ENCODE results near the gene THADA. TPM values are rescaled to one million over a fixed set of nuclear protein-coding genes. Genes with fewer than 3 reads are reported as not detected.

THADA gene
- total RNA-seq, 1 experiment from 2014 or later, result 20.1 TPM

- no CpG with 5 or more reads among the region's 8 CpGs for WGBS (ENCODE audit: extremely low coverage, insufficient read length, low lambda C conversion rate)
- Mint-ChIP-seq H3K4me3 (no peak overlapping the region), H3K27ac (no peak overlapping the region), H3K9me3 (no peaks in the 10 kb centered on the region), H3K4me1 (no peaks in the 10 kb centered on the region), H3K36me3 (ENCODE audit: insufficient read depth in 1 of 3, low read depth in 3 of 3) (peaks cover 7 to 61% (median 35%) of the 10 kb centered on the region in 3 experiments; a peak in 6 of 7 replicates), H3K27me3 (ENCODE audit: low read depth) (no peaks in the 10 kb centered on the region)
- Histone ChIP-seq H2BK15ac (ENCODE audit: low read depth, low read length) (no peak overlapping the region), H4K5ac (ENCODE audit: insufficient read length, low read depth, low read length) (no peak overlapping the region), H2BK12ac (ENCODE audit: insufficient read length, low read depth, low read length) (no peak overlapping the region), H2BK20ac (ENCODE audit: low read depth, low read length, poor library complexity, severe bottlenecking) (no peak overlapping the region), H3T11ph (ENCODE audit: low read length) (no peak overlapping the region), H3K9ac (ENCODE audit: extremely low read depth, insufficient read length, low read length) (no peak overlapping the region), H2BK120ac (ENCODE audit: low read depth, low read length, poor library complexity, severe bottlenecking) (no peak overlapping the region), H3K27ac (ENCODE audit: insufficient read length, low read depth, low read length) (no peak overlapping the region), H3K23me2 (ENCODE audit: insufficient read length, low read depth, low read length, poor library complexity, severe bottlenecking) (no peaks in the 10 kb centered on the region), H3K4ac (ENCODE audit: low read depth, low read length) (no peak overlapping the region), H2AK5ac (ENCODE audit: insufficient read length, low read length) (no peak overlapping the region), H4K8ac (replicated peaks; ENCODE audit: insufficient read length, low read depth, low read length) (no peak overlapping the region), H3K79me1 (ENCODE audit: insufficient read depth, low read depth, low read length, poor library complexity, severe bottlenecking) (no peaks in the 10 kb centered on the region), H3K56ac (ENCODE audit: insufficient read length, low read depth, low read length) (no peak overlapping the region), H2AFZ (ENCODE audit: low read length) (no peak overlapping the region), H2BK5ac (ENCODE audit: insufficient read length, low read length) (no peak overlapping the region), H4K91ac (ENCODE audit: insufficient read length, low read depth, low read length) (no peak overlapping the region), H3K14ac (ENCODE audit: insufficient read depth, low read length) (no peak overlapping the region), H3K79me2 (ENCODE audit: insufficient read depth, low read length) (no peaks in the 10 kb centered on the region), H3K18ac (ENCODE audit: insufficient read length, low read depth, low read length) (no peak overlapping the region), H4K20me1 (ENCODE audit: control insufficient read depth, insufficient read depth, insufficient read length) (no peaks in the 10 kb centered on the region), H3K23ac (ENCODE audit: insufficient read length, low read depth, low read length) (no peak overlapping the region), H3K4me1 (ENCODE audit: insufficient read depth, low read length) (no peaks in the 10 kb centered on the region), H3K27me3 (ENCODE audit: insufficient read depth, low read length) (no peaks in the 10 kb centered on the region), H3K4me2 (ENCODE audit: insufficient read depth, insufficient read length, low read length) (no peak overlapping the region), H3K9me3 (ENCODE audit: control insufficient read depth, low read depth, low read length) (no peaks in the 10 kb centered on the region)
- TF ChIP-seq, protein P1, sequence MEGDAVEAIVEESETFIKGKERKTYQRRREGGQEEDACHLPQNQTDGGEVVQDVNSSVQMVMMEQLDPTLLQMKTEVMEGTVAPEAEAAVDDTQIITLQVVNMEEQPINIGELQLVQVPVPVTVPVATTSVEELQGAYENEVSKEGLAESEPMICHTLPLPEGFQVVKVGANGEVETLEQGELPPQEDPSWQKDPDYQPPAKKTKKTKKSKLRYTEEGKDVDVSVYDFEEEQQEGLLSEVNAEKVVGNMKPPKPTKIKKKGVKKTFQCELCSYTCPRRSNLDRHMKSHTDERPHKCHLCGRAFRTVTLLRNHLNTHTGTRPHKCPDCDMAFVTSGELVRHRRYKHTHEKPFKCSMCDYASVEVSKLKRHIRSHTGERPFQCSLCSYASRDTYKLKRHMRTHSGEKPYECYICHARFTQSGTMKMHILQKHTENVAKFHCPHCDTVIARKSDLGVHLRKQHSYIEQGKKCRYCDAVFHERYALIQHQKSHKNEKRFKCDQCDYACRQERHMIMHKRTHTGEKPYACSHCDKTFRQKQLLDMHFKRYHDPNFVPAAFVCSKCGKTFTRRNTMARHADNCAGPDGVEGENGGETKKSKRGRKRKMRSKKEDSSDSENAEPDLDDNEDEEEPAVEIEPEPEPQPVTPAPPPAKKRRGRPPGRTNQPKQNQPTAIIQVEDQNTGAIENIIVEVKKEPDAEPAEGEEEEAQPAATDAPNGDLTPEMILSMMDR (conservative IDR thresholded peaks at IDR 0.05), result peak; percentile 88
- DNase-seq, result no peak
Observed at GRCh38 chr2:43576981-43577892, 18.6 kb downstream of the THADA start.

All from H9 (cell line).